ENCODE measurements around the gene PLA2G7.
A peak's percentile ranks its signal among the peaks of the same experiment; 100 is the strongest.
"Not testable (repeated sequence)": the region's sequence is repeated elsewhere in the genome, so short reads cannot be mapped to it uniquely, and the experiment has no call there.

The PLA2G7 gene

DNA sequence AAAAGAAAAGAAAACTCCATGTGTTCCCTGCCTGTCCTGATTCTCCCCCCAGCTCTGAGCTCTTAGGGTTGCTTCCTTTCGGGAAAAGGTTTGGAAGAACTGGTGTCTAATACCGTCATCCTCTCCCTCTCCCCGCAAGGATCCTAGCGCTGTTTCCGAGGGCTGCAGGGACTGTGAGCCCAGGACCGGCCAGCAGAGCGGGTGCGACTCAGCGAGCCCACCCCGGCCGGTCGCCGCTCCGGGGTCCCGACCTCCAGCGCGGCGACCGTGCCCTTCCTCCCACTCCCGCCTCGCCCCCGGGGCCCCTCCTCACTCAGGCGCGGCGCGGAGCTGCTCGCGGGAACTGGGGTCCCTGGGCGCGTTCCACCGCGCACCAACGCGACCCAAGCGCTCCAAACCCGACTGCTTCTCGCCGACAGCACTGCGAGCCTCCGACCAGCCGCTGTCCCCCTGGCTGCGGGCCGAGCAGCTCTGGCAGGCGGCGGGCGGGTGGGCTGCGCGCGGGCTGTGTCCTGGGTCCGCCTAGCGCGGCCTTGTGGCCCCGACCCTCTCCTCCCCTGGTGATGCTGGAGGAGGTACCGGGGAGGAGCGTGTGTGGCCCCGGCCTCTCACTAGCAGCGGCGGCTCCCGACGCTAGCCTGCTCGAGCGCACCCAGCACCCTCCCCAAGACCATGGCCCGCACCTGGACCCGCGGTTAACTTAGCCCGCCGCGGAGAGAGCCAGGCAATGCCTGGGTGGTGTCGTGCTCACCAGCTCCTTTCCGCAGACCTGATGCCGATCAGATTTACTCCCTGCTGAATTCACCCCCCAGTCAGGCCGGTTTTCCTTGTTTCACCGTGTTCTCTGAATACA is at the start of gene PLA2G7:
TSS of gene PLA2G7 (minus strand) at position 509 of the 853 bp plus-strand sequence. CDS start 12,484 bp downstream, outside the sequence.
- no peak for DNase-seq (ENCODE audit: low spot score)

DNA sequence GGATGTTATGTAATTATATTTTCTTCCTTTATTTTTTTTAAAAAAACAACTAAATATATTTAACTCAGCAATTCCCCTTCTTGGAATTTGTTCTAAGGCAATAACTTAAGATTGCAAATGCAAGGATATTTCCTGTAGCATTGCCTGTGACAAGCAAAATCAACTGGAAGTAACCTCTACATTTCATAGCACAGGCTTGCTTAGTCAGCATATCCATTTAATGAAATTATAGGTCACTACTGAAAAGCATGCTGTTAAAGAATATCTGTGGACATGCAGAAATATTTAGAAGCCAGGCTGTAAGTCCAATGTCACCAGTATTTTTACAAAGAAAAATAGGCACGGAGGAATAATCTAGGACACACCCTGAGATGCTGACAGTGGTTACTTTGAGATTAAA is 49.4 kb upstream of the PLA2G7 start:
- no peak for DNase-seq (ENCODE audit: low spot score)

DNA sequence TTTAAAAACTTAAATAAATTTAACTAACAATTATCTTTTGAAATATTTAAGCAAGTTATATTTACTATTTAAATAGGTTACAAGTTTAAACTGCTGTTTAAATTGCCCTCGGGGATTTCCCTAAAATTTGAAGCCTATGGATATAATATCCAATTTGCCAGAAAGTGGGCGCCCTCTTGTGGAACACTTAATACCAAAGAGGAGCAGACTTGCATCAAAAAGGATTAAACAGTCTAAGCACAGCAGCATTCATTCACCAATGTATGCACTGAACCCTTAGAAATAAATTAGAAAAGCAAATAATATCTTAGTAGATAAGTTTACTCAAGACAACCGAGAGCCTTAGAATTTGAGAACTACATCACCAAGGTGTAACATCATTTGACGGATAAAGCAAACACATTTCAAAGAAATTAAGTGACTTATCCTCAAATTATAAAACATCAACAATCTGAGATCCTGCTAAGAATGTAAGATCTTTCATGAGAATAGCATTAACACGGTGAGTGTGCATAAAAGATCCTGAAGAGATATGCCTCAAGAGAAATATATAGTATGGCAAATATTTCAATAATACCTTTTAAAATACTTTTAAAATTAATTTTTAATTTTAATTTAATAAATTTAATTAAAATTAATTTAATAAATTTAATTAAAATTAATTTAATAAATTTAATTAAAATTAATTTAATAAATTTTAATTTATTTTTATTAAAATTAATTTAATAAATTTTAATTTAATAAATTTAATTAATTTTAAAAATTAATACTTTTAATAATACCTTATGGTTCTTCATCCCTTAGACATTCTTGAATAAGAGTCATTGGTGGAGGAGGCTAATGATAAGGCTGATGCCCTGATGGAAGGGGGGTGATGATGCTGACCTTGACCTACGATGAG is 46.6 kb upstream of the PLA2G7 start:
- peak; percentile 65 for DNase-seq (ENCODE audit: low spot score)

DNA sequence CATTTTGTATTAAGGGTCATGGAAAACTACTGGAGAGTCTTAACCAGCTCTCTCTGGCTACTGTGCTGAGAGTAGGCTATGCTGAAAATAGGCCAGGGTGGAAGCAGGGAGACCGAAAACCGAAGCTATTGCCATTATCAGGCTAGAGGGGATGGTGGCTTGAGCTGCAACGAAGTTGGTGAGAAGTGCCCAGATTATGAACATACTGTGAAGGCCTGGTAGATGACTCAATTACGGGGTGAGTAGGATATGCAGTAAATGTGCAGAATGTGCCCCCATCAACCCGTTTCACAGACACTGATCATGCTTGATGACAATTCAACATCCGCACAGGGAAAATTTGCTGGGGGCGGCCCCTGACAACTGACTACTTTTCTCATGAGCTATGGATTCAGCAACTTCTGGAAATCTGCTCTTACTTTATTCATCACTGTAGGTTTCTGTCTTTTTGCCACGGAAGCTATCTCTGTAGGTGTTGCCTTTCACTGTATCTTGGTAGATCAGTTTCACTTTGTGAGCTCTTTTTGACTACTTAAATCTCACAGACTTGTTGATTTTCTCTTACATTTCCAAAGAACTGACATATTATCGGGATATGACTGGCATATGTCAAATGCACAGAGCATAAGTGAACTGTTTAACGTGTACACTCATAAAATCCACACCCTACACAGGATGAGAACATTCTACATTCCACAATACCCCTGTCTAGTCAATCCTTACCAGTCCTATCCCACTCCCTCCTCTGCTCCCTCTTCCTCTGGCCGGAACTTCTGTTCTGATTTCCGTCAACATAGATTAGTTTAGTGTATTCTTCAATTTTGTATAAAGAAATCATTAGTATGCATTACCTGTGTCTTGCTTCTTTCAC is 42.5 kb upstream of the PLA2G7 start:
- DNase-seq (ENCODE audit: low spot score), result no peak

DNA sequence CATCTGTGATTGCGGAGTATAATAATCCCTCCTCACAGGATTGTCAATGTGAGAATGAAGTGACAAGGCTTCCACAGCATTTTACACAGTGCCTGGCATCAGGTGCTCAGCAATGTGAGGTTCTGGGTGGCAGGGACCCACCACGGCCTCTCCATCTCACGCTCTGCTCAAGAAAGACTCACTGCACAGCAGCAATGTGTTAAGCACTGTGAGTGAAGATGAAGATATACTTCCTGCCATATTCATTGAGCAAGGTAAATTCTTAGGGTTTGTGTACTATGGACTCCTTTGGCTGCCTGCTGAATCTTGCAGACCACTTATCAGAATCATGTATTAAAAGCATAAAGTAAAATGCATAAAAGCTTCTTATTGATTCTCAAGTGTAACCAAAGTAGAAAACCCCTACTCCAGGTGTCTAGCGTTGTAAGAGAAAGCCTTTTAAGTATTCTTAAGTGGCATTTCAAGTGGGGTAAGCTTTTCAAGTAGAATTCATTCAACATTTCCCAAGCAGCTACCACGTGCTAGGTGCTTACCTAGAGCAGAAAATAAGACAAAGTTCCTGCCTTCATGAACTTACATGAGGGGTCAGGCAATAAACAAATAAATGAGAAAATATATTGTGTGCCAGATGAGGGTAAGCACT is 41.0 kb upstream of the PLA2G7 start:
- DNase-seq (ENCODE audit: low spot score), result no peak

DNA sequence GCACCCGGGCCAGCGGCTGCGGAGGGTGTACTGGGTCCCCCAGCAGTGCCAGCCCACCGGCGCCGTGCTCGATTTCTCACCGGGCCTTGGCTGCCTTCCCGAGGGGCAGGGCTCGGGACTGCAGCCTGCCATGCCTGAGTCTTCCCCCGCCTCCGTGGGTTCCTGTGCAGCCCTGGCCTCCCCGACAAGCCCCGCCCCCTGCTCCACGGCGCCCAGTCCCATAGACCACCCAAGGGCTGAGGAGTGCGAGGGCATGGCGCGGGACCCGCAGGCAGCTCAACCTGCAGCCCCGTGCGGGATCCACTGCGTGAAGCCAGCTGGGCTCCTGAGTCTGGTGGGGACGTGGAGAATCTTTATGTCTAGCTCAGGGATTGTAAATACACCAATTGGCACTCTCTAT is 39.6 kb upstream of the PLA2G7 start:
- DNase-seq (ENCODE audit: low spot score), result not testable (repeated sequence)

DNA sequence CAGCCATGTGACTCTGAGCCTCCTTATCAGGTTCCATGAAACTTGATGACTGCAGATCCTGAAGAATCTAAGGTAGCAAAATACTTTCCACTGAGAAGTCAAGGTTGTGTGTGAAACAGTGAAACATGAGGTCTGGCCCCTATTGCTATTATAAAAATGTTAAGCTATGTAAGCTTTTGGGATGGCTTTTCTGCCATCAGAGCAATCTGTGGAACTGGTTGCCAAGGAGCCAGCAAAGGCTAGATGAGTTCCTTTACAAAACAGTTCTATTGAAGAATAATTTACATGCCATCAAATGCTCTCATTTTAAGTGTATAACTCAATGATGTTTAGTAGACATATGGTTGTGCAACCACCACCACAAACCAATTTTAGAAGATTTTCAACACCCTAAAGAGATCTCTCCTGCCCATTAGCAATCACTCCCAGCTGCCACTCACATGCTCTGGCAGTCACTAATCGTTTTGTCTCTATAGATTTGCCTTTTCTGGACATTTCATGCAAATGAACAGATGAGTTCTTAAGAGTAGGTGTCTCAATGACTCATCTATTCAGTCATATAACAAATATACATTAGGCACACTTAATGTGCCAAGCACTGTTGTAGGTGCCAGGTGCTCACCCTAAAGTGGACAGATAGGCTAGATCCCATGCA is 38.2 kb upstream of the PLA2G7 start:
- DNase-seq (ENCODE audit: low spot score), result no peak

DNA sequence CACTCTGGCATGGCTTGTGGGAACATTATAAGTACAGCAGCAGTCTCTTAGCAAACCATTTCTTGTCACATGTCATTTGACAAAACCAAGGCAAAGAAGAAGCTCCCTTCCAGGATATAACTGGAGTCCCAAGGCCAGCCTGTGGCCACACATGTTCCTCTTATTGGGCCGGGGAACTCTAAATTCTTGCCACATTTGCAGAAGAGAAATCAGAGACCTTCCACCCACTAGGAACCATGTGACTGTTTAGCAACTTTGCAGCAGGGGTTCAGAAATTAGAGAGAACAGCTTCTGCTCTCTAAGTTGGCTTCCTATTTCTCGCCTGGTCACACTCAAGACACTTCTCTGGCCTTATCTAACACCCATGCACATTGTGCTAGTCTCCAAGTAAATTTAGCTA is 37.6 kb upstream of the PLA2G7 start:
- DNase-seq (ENCODE audit: low spot score), result no peak

DNA sequence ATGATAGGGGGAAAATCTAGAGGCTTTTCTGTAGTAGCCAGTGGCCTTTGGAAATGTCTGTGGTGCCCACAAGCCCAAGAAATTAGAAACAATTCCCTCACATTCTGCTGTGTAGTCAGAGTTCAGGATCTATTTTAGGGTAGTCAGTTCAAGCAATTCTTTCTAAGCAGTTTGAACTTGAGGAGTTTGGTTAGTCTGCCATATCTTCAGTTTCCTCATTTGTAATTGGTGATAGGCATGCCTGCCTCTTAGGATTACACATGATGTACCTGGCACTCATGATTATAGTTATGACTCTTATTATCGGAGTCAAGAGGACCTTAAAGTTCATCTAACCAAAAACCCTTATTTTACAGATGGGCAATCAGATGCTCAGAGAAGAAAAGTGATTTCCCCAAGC is 36.8 kb upstream of the PLA2G7 start:
- no peak for DNase-seq (ENCODE audit: low spot score)

DNA sequence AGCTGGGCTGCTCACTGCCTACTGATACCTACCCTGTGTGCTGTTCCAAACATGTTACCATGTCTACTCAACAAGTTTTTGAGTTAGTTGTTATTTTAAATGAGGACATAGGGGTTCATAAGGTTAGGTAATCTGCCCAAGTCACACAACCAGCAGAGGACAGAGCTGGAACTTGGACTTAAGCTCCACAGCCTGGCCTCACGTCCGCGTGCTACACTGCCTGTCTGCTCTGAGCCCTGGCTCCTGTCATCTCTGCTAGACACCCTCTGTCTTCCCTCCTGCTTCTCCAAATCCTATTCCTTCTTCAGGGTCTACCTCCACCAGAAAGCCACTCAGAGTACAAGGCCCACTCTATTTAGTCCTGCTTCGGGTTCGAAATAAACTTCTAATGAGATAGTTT is 29.8 kb upstream of the PLA2G7 start:
- DNase-seq (ENCODE audit: low spot score), result no peak

DNA sequence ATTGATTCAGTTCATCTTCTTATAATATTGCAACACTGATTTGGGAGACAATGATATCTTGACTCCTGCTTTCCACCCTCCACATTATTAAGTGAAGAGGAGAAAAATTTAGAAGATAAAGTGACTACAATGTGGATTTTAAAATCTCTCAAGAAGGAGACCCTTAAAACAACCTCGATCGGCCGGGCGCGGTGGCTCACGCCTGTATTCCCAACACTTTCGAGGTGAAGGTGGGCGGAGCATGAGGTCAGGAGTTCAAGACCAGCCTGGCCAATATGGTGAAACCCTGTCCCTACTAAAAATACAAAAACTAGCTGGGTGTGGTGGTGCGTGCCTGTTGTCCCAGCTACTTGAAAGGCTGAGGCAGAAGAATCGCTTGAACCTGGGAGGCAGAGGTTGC is 29.1 kb upstream of the PLA2G7 start:
- not testable (repeated sequence) for DNase-seq (ENCODE audit: low spot score)

DNA sequence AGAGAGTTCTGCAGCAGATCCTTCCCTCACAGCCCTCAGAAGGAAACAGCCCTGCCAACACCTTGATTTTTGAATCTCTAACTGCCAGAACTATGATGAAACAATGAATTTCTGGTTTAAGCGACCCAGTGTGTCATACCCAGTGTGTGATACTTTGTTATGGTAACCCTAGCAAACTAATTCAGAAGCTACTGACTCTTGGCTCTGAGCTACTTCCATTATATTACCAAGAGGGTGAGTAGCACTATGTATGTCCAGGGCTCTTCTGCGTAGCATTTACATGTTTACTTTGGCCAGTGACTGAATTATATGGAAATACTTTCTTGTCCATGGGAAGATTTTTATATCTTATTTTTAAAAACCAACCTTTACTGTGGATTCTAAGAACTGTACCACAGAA is 28.3 kb upstream of the PLA2G7 start:
- DNase-seq (ENCODE audit: low spot score), result no peak

DNA sequence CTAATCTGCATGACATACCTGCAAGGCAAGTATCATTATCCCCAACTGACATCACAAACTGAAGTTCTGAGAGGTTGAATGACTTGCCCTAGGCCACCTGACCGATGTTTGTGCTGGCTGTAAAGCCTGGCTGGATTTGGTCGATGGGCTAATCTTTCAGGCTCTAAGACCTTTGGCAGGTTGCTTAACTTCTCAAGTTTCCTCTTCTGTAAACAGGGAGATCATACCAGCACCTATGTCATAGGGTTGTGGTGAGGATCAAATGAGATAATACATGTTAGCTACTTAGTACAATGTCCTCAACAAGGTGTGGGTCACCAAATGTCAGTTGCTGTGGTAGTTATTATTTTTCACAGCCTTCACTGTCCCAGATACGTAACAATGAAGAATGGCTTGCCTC is 25.8 kb upstream of the PLA2G7 start:
- DNase-seq (ENCODE audit: low spot score), result no peak

DNA sequence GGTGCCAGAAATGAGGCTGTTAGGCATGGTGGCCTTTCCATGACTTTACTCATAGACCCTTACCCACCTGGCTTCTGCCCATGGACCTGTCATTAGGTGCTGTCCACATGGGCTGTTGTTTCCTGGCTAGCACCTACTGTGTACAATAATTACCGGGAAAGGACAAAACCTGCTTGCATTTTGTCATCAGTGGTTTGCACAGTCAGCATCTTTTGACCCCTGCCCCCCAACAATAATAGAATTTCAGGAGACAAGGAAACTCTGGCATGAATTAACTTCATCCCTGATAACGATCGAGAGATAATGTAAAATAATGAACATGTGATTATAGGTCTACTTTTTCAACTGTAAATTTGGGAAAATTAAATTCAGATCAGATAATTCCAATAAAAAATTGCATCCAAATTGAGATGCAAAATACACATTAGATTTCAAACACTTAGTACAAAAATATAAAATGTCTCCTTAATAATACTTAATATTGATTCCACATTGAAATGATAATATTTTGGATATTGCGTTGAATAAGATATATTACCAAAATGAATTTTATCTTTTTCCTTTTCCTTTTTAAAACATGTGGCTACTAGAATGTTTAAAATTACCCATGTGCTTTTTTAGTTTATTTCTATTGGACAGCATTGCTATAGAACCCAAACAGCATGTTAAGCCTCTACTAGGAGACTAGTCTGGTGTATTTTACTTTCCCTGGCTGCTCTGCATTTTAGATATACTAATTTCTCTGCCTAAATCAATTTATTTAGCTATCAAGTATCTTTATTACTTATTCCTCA is 24.0 kb upstream of the PLA2G7 start:
- DNase-seq (ENCODE audit: low spot score), result no peak

DNA sequence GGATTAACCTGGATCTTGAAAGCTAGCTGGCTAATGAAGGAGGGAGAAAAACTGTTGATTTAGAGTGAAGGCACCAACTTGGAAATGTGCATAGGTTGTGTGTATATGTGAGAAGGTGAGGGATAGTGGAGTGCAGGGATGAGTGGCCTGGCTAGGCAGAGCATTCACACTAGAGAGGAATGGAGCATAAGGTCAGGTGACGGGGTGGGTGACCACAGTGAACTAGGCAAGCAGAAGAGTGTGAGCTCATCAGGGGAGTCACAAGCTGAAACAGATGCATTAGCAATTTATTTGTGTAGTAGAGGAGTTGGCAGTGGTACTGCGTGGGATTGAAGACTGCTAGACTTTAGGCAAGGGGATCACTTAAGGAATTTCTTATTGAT is 22.0 kb upstream of the PLA2G7 start:
- DNase-seq (ENCODE audit: low spot score), result no peak

DNA sequence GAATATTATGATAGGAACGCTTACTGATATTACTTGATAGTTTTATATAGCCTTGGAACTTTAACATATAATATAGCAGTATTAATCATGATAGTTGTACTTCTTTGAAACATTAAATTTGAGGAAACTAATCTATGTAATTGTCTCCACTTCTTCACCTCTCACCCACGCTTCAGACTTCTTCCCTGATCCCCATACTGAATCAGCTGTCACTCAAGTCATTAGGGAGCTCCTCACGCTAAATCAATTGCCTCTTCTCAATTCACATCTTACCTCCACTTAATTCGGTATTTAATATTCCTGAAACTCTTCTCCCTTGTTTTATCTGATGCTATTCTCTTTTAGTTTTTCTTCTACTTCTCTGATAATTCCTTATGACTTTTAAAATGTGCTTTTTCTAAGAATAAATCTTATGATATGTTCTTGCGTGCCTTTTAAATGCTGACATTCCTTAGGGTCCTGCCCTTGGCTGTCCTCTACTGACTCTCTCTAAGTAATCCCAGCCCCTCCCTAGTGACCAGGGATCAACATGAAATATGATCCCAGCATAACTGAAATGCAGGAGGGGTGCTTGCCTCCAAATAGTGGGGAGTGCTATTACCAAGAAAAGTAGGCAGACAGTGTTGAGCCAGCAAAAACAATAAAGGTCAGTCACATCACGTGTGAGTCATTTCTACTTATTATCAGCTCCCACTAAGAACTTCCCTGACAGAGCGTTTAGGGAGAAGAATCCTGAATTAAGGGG is 21.5 kb upstream of the PLA2G7 start:
- DNase-seq (ENCODE audit: low spot score), result no peak

DNA sequence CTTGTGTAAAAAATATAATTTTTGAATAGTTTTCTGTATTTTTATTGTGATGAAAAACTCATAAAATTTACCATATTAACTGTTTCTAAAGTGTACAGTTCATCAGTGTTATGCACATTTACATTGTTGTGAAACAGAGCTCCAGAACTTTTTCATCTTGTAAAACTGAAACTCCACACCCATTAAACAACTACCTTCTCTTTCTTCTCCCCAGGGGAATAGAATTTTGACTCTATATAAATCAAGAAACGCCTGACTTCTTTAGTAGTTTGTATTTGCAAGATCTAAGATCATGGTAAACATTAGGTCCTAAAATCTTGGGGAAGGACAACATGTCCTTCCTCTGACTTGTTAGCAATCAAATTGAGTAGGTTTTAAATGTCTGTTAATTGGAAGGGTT is 20.7 kb upstream of the PLA2G7 start:
- no peak for DNase-seq (ENCODE audit: low spot score)

DNA sequence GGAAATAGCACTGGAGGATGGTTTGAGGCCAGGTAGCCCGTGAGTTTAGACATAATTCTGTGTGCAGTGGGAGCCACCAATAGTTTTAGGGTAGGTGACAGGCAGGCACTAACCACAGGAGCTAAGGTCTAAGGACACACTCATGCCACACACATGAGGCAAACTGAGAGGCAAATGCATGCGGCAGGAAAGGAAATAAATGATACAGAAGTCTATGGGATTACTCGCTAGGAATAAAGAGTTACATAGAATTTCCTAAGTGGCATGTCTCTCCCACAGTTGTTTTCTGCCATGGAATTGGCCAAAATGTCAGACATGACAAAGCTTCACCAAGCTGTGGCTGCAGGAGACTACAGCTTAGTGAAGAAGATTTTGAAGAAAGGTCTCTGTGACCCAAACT is 16.5 kb upstream of the PLA2G7 start:
- DNase-seq (ENCODE audit: low spot score), result no peak

DNA sequence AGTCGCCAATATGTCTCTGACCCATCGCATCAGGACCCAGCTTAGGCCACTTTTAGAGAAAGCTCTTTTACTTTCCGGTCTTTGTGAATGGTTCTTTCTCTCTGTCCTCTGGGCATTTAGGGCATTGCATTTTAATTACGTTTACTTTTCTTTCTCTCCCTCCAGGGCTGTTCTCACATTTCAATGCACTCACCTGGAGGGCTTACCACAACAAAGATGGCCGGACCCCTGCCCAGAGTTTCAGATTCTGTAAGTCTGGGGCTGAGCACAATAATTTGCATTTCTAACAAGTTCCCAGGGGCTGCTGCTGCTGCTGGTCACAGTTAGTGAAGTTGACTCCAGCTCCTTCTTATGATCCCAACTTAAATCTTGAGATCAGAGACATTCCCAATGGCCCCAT is 14.6 kb upstream of the PLA2G7 start:
- DNase-seq (ENCODE audit: low spot score), result no peak

All from NAMALWA (cell line).